LNCAP (cell line): ENCODE results near the gene BIN1.

ENCODE experiments used
- TF ChIP-seq, protein P1 (sequence below): fragments of 450-650 bp; IDR thresholded peaks from 2 replicates; pipeline ENCODE4 v1.5.1; 2017; ENCODE audit warnings: mild to moderate bottlenecking

The BIN1 gene

DNA sequence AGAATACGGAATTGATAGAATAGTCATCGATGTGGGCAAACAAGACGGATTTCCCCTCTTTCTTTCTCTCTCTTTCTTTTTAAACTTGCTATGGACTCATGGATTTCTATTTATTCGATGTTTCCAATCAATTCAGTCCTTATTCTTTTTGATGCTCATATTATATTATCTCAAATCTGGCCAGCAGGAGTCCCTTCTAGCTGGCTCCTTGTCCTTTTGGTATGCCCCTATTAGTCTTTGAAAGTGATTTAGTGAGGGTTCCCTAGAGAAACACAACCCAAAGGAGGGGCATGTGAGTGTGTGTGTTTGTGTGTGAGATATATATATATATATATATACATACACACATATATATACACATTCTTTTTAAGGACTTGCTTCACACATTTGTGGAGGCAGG is 23.5 kb upstream of the BIN1 start:
- TF ChIP-seq, protein P1, sequence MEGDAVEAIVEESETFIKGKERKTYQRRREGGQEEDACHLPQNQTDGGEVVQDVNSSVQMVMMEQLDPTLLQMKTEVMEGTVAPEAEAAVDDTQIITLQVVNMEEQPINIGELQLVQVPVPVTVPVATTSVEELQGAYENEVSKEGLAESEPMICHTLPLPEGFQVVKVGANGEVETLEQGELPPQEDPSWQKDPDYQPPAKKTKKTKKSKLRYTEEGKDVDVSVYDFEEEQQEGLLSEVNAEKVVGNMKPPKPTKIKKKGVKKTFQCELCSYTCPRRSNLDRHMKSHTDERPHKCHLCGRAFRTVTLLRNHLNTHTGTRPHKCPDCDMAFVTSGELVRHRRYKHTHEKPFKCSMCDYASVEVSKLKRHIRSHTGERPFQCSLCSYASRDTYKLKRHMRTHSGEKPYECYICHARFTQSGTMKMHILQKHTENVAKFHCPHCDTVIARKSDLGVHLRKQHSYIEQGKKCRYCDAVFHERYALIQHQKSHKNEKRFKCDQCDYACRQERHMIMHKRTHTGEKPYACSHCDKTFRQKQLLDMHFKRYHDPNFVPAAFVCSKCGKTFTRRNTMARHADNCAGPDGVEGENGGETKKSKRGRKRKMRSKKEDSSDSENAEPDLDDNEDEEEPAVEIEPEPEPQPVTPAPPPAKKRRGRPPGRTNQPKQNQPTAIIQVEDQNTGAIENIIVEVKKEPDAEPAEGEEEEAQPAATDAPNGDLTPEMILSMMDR: no peak

DNA sequence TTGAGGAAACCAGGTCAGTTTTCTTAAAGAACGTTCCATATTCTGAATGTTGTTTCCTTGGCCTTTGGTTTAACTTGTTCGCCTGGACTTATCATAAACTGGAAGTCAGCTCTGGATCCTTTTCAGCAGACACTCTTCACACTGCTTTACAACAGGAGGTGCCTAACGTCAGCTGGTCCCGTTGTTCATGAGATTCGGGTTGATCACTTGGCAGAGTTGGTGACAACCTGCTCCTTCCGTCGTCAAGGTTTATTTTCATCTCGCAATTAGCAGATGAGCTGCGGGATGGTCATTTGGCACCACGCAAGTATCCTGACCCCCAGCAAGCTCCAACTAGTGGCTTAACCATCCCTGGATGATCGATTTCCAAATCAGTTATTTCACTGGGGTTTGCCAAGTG is 23.0 kb upstream of the BIN1 start:
- TF ChIP-seq, protein P1: no peak

DNA sequence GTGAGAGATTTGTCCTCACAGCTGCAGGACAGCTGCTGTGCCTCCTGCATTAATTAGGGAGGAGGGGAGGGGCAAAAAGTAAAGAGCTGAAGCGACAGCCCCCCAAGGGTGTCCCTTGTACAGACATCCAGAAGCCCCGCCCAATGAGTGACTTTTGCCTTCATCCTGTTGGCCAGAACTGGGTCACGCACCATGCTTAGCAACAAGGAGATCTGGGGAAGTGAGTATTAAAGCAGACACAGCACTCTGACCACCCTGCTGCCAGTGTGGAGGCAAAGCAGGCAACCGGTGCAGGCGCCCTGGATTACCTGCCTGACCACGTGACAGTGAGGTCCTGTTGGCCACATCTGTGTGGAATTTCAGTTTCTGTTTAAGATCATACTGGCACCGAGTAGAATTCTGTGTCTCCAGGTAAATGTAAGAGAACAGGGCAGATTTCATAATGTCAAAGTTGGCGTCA is 21.5 kb upstream of the BIN1 start:
- TF ChIP-seq, protein P1: no peak

DNA sequence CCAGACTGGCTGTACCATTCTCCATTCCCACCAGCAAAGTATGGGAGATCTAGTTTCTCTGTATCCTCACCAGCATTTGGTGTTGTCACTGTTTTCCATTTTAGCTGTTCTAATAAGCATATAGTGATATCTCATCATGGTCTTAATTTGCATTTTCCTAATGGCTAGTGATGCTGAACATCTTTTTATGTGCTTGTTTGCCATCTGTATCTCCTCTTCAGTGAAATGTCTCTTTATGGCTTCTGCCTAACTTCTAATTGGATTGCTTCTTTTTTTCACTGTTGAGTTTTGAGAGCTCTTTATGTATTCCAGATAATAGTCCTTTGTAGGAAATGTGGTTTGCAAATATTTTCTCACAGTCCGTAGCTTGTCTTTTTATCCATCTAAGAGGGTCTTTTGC is 18.9 kb upstream of the BIN1 start:
- TF ChIP-seq, protein P1: no peak

DNA sequence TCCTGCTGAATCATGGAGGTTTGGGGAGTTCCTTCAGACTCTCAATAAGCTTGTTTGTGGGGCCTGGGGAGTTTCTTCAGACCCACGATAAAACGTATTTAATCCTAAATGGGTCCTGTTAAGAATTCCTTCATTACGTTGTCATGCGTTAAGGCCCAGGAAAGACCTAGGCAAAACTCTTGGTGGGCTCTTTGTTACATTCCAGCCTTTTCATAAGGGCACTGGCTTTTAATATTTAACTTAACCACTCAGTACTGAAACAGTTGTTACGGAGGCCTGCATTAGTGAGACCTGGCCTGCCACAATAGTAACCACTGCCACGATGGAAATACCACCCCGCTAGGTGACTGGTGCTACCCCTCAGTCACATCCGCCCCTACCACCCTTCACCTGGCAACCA is 17.5 kb upstream of the BIN1 start:
- TF ChIP-seq, protein P1: no peak

DNA sequence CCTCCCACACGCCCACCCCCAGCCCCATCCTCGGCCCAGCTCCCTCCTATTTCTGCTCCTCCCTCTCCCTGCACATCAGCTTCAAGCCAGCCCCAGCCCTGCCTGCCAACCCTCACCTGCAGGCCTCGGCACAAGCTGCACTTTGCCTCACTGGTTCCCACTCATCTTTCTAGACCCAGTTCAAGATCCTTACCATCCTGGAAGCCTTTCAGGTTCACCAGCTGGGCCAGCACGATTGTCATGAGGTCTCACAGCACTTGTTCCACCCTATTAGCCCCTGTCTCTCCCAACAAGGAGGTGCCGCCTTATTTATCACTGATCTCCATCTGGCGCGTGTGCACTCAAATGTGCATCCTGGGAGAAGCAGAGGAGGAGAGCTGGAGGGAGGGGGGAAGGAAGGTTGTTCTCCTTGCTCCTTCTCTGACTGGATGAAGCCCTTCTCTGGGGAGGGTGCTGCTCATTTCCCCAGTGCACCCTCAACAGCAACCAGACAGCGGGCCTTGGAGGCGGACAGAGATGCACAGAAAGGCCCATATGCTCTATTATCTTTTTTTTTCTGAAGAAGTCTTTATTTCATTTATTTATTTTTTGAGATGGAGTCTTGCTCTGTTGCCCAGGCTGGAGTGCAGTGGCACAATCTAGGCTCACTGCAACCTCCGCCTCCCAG is 15.5 kb upstream of the BIN1 start:
- TF ChIP-seq, protein P1: no peak

DNA sequence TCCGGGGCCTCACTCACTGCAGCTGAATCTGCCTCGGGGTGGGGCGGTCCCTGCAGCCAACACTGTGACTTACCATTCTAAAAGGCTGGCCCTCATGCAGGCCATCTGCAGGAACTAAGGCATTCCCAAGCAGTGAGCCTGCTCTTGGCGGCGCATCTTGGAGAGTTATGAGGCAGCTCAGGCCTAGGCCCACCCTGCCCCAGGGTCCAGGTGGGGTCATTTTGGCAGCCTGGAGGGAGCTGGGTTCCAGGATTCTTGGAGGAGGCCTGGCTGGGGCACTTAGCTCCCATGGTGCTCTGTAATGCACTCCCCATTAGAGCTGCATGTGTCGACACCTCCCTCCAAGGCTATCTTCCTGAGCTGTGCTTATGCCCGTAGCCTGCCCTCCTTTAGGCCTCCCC is 14.8 kb upstream of the BIN1 start:
- TF ChIP-seq, protein P1: no peak

DNA sequence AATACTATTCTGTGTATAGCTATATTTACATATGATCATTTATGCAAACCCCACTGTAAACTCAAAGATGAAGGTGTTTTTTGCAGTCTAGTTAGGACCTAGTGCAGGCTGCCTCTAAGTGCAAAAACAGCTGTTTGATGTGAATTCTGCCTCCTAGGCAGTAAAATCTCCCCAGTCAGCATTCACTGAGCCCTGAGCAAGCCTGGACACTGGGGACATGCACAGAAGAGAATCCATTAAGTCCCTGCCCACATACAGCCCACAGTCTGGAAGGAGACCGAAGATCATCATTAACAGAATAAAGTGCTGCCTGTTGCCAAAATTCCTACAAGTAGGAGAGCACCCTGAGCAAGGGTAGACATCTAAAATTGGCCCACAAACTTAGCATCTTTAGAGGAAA is 14.4 kb upstream of the BIN1 start:
- TF ChIP-seq, protein P1: no peak
